IPS-15b (cell line): ENCODE measurements around the gene SMCO1.
"Not testable (repeated sequence)": the region's sequence is repeated elsewhere in the genome, so short reads cannot be mapped to it uniquely, and the experiment has no call there.

Source experiments
- H3K27me3 ChIP-seq: one replicate; pipeline ENCODE4 v1.6.1; 2013; ENCODE audit warnings: low read length; ENCODE audit not compliant: control insufficient read depth, insufficient read depth
- H3K36me3 ChIP-seq: one replicate; pipeline ENCODE4 v1.6.1; 2013; ENCODE audit warnings: low read length; ENCODE audit not compliant: control insufficient read depth, insufficient read depth
- H3K4me1 ChIP-seq: one replicate; pipeline ENCODE4 v1.6.1; 2013; ENCODE audit warnings: mild to moderate bottlenecking, low read length; ENCODE audit not compliant: control insufficient read depth, insufficient read depth
- H3K4me3 ChIP-seq: one replicate; pipeline ENCODE4 v1.5.1; 2013; ENCODE audit warnings: low read depth, low read length
- H3K9ac ChIP-seq: one replicate; pipeline ENCODE4 v1.6.1; 2013; ENCODE audit warnings: low read depth, mild to moderate bottlenecking, low read length
- H3K9me3 ChIP-seq: one replicate; pipeline ENCODE4 v1.6.1; 2013; ENCODE audit warnings: mild to moderate bottlenecking, low read length; ENCODE audit not compliant: control insufficient read depth, insufficient read depth

The SMCO1 gene

DNA sequence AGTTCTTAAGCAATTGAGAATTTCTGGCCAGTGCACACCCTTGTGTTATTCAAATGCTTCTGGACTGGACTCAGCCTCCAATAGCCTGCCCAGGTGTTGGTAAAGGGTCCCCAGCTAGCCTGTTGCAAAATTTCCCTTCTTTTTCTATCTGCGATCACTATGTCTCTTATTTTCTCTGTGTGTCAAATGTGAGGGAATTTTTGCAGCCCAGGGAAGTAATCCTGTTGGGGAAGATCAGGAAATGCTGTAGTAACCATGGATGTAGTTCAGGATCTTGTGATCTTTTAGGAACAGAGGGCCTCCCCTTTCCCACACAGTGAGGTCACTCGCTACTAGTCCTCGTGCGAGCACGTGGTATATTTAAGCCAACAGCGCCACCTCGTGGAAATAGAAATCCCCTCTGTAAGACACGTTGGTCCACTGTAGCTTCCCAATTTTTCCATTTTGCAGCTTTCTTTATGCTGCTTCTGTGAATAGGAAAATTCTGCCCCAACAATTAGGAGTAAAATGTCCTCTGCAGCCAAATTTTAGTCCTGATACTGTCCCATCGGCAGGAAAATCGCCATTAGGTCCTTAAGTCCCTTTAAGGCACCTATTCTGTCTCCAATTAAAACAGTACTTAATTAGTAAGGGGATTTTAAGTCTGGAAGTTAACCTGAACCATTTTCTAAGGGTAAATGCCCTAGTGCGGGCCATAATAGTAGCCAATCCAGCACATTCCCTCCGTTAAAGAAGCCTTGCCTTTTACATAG is 4.0 kb upstream of the SMCO1 start:
- Histone ChIP-seq H3K4me3 (no peak overlapping the region), H3K9me3 (peaks cover 19% of the 10 kb centered on the region), H3K27me3 (no peaks in the 10 kb centered on the region), H3K9ac (no peak overlapping the region), H3K36me3 (no peaks in the 10 kb centered on the region), H3K4me1 (no peaks in the 10 kb centered on the region)

DNA sequence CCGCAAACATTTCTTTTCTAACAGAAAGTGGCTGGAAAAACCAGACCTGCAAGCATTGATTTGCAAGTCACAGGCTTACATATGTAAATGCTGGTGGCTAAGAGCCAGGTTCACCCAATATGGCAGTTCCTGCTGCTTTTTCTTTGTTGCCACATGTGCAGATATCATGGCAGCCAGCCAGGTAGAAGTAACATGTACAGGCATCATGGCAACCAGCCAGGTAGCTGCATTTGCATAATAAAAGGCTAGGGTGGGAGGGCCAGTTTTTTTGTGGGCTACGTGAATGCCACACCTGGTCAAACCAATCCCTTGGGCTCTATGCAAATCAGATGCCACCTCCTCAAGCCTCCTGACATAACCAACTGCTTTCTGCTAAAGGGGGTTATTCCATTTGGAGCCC is 2.8 kb upstream of the SMCO1 start:
- no peaks in the 10 kb centered on the region for H3K27me3 ChIP-seq
- H3K36me3 ChIP-seq, result no peaks in the 10 kb centered on the region
- H3K4me3 ChIP-seq, result no peak overlapping the region
- H3K9ac ChIP-seq, result no peak overlapping the region
- H3K4me1 ChIP-seq, result no peaks in the 10 kb centered on the region
- peaks cover 19% of the 10 kb centered on the region for H3K9me3 ChIP-seq

DNA sequence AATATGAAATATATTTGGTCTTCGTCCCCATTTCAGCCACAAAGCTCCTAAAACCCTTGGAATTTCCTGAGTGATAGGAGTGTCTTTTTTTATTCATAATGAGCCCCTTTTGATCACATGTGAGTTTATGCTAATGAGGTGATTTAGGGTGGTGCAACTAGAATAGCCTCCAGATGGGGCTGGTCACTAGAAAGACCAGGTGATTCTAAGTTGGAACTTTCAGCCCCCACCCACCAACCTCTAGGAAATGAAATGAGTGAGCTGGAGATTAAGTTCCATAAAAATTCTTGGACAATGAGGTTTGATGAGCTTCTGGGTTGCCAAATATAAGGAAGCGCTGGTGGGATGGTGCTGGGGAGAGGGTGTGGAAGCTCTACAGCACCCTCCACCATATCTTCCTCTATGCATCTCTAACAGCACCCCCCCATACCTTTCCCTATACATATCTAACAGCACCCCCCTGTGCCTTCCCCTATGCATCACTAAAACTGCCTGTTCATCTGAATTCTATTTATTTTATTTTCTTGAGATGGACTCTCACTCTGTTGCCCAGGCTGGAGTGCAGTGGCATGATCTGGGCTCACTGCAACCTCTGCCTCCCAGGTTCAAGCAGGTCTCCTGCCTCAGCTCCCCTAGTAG is 2.1 kb upstream of the SMCO1 start:
- Histone ChIP-seq H3K27me3 (no peaks in the 10 kb centered on the region), H3K9ac (no peak overlapping the region), H3K9me3 (peaks cover 19% of the 10 kb centered on the region), H3K4me3 (no peak overlapping the region), H3K4me1 (no peaks in the 10 kb centered on the region), H3K36me3 (no peaks in the 10 kb centered on the region)

DNA sequence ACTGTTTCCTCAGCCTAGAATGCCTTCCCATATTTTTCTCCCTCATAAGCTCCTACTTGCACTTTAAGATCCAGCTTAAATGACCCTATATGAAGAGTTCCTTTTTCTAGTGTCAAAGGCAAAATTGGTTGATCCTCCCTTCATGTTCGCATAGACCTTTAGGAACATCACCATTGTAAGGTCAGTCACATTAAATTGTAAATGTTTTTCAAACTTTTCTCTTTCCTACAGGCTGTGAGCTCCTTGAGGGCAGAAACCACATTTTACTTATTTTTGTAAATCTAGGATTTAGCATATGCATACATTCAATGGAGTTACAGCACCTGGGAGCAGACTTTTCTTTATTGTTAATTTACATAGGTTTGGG is 813 bp downstream of the SMCO1 start:
- Histone ChIP-seq H3K4me1 (no peaks in the 10 kb centered on the region), H3K36me3 (no peaks in the 10 kb centered on the region), H3K4me3 (no peak overlapping the region), H3K9ac (no peak overlapping the region), H3K27me3 (no peaks in the 10 kb centered on the region), H3K9me3 (peaks cover 8% of the 10 kb centered on the region)

DNA sequence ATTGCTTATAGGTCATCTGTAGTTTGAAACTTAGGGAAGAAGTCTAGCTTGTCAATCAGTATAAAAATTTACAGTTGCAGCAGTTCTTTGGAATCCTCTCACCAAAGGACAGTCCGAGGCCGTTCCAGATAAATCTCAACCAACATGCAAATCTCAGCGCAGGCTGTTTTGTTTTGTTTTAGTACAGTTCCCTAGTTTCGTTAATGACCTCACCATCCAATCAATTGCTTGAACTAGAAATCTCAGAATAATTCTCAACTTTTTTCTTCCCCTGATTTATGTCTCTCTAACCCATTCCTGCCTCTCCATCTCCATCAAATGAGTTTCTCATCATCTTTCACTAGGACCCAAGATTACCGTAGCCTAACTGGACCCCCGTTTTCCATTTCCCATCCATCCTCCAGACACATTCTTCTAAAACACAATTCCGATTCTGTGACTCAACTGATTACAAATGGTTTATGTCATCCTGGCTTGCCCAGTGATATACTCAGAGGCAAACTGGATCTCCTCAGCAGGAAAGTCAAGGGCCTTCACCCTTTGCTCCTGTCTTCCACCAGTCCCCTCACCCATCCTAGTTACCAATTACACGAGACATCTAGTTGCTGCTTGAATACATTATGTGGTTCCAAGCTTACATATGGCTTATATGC is 1.3 kb downstream of the SMCO1 start:
- H3K27me3 ChIP-seq, result no peaks in the 10 kb centered on the region
- peaks cover 3% of the 10 kb centered on the region for H3K9me3 ChIP-seq
- no peak overlapping the region for H3K4me3 ChIP-seq
- H3K4me1 ChIP-seq, result no peaks in the 10 kb centered on the region
- no peak overlapping the region for H3K9ac ChIP-seq
- no peaks in the 10 kb centered on the region for H3K36me3 ChIP-seq

DNA sequence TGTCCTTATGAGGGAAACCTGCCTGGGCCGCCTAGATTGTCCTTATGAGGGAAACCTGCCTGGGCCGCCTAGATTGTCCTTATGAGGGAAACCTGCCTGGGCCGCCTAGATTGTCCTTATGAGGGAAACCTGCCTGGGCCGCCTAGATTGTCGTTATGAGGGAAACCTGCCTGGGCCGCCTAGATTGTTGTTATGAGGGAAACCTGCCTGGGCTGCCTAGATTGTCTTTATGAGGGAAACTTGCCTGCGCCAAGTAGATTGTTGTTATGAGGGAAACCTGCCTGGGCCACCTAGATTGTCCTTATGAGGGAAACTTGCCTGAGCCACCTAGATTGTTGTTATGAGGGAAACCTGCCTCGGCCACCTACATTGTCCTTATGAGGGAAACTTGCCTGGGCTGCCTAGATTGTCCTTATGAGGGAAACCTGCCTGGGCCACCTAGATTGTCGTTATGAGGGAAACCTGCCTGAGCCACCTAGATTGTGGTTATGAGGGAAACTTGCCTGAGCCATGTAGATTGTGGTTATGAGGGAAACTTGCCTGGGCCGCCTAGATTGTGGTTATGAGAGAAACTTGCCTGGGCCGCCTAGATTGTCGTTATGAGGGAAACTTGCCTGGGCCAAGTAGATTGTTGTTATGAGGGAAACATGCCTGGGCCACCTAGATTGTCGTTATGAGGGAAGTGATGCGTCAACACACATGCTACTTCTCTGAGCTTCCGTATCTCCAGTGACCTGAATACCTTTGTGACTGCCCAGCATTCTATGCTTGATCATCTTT is 3.3 kb downstream of the SMCO1 start:
- not testable (repeated sequence) for H3K4me3 ChIP-seq, H3K4me1 ChIP-seq, H3K36me3 ChIP-seq, H3K27me3 ChIP-seq, H3K9me3 ChIP-seq, H3K9ac ChIP-seq

DNA sequence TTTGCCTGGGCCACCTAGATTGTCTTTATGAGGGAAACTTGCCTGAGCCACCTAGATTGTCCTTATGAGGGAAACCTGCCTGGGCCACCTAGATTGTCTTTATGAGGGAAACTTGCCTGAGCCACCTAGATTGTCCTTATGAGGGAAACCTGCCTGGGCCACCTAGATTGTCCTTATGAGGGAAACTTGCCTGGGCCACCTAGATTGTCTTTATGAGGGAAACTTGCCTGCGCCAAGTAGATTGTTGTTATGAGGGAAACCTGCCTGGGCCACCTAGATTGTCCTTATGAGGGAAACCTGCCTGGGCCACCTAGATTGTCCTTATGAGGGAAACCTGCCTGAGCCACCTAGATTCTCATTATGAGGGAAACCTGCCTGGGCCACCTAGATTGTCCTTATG is 4.0 kb downstream of the SMCO1 start:
- not testable (repeated sequence) for H3K4me1 ChIP-seq, H3K4me3 ChIP-seq, H3K27me3 ChIP-seq, H3K9ac ChIP-seq, H3K9me3 ChIP-seq, H3K36me3 ChIP-seq

DNA sequence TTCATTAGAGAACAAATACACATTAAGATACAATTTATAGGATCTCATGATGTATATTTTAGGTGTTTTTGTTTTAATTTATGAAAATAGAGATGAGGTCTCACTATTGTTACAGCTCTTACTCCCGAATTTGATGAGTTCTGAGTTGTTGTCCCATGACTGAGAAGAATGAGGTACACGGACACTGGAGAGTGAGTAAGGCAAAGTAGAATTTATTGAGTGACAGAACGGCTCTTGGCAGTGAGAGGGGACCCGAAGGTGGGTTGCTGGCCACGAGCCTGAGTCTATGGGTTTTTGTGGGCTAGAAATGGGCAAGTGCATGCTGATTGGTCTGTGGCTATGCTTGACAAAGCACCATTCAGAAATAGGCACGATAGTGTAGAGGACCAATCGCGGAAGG is 8.5 kb downstream of the SMCO1 start:
- peaks cover 5% of the 10 kb centered on the region for H3K9me3 ChIP-seq
- H3K27me3 ChIP-seq, result no peaks in the 10 kb centered on the region
- H3K4me1 ChIP-seq, result no peaks in the 10 kb centered on the region
- H3K4me3 ChIP-seq, result no peak overlapping the region
- no peaks in the 10 kb centered on the region for H3K36me3 ChIP-seq
- H3K9ac ChIP-seq, result no peak overlapping the region

DNA sequence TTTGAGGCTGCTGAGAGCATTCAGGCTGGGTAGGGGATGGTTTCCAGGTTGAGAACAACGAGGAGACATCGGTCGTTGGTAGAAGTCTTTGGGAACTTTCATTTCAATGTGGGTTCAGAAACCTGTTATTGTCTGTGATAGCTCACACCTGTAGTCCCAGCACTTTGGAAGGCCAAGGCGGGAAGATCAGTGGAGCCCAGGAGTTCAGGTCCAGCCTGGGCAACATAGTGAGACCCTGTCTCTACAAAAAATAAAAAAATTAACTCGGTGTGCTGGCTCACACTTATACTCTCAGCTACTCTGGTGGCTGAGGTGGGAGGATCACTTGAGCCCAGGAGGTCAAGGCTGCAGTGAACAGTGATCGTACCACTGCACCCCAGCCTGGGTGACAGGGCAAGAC is 10.6 kb downstream of the SMCO1 start:
- peaks cover 8% of the 10 kb centered on the region for H3K4me1 ChIP-seq
- H3K36me3 ChIP-seq, result no peaks in the 10 kb centered on the region
- H3K9me3 ChIP-seq, result peaks cover 5% of the 10 kb centered on the region
- H3K9ac ChIP-seq, result no peak overlapping the region
- no peak overlapping the region for H3K4me3 ChIP-seq
- H3K27me3 ChIP-seq, result no peaks in the 10 kb centered on the region

DNA sequence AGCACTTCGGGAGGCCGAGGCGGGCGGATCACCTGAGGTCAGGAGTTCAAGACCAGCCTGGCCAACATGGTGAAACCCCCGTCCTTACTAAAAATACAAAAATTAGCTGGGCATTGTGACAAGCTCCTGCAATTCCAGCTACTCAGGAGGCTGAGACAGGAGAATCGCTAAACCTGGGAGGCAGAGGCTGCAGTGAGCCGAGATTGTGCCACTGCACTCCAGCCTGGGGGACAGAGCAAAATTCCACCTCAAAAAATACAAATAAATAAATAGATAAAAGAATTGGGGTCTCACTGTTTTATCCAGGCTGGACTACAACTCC is 11.1 kb downstream of the SMCO1 start:
- Histone ChIP-seq H3K4me3 (peak overlapping the region; percentile 43), H3K9ac (peak overlapping the region; percentile 42)
- not testable (repeated sequence) for H3K36me3 ChIP-seq, H3K27me3 ChIP-seq, H3K9me3 ChIP-seq, H3K4me1 ChIP-seq

DNA sequence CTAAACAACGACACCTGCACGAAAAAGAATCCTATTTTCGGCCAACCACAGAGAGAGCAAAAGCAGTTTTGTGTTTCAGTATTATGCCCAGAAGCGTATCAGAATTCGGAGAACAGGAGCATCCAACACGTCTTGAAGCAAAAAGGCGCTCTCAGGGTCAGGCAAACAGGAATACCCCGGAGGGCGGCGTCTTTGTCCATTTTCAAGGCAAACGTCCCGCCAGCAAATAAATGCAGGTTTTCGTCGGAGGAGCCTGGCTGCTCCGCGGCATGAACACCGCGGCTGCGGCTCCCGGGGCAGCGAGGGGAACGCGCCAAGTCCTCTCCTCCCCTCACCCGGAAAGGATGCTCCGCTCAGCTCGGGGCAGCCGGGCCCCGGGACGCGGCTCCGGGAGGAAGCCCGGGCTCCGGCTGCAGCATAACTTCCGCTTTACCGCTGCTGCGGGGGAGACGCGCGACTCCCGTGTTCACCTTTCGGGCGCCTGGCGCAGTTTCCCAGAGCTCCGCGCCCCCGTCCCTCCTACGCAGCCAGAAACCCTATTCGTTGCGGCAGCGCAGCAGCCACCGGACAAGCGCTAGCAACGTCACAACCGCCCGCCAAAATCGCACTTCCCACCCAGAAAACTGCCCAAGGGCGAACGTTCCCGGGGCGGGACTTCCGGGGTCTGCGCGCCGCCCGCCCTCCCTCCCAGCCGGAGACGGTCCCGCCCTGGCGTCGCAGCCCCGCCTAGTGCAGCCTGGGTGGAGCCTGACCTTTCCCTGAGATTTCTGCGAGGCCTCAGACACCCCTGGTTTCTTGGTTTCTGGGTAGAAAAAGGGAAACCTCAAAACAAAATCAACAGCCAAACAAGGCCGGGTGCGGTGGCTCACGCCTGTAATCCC is 11.7 kb downstream of the SMCO1 start, which contains the start of gene RNF168:
TSS of gene RNF168 (minus strand) at position 573 of the 881 bp plus-strand sequence. CDS start 595 bp downstream, outside the sequence.
- no peaks in the 10 kb centered on the region for H3K27me3 ChIP-seq
- H3K4me1 ChIP-seq, result peaks cover 8% of the 10 kb centered on the region
- H3K9ac ChIP-seq, result peak within 1 kb of the TSS; percentile 92
- H3K36me3 ChIP-seq, result no peaks in the 10 kb centered on the region
- peaks cover 5% of the 10 kb centered on the region for H3K9me3 ChIP-seq
- H3K4me3 ChIP-seq, result peak within 1 kb of the TSS; percentile 86
